Neutrophil (primary cell): Measurements from ENCODE around the gene HTD2.

Experiments
- H3K27ac ChIP-seq: fragments of 200-600 bp; sonication (generic); 2 replicates; pipeline ENCODE4 v1.5.1; 2016; ENCODE audit warnings: mild to moderate bottlenecking, moderate library complexity
- H3K27me3 ChIP-seq: fragments of 200-600 bp; sonication (generic); 2 replicates; pipeline ENCODE4 v1.6.0; 2016; ENCODE audit warnings: mild to moderate bottlenecking
- H3K36me3 ChIP-seq: fragments of 200-600 bp; sonication (generic); 2 replicates; pipeline ENCODE4 v1.5.1; 2017
- H3K4me1 ChIP-seq, 2 experiments: fragments of 200-600 bp in 1 of 2; sonication (generic) in 1 of 2; 1 replicate in 1 of 2; 2 replicates in 1 of 2; pipeline versions ENCODE4 v1.5.1 to v1.6.1; 2013 to 2016; ENCODE audit warnings: low read depth in 1 of 2, low read length in 1 of 2, mild to moderate bottlenecking in 1 of 2, moderate library complexity in 1 of 2; ENCODE audit not compliant: control insufficient read depth in 1 of 2, insufficient read depth in 1 of 2
- H3K4me3 ChIP-seq, 2 experiments: fragments of 200-600 bp in 1 of 2; sonication (generic) in 1 of 2; 1 replicate in 1 of 2; 2 replicates in 1 of 2; pipeline ENCODE4 v1.5.1; 2013 to 2016; ENCODE audit warnings: low read depth in 1 of 2, low read length in 1 of 2, mild to moderate bottlenecking in 1 of 2, moderate library complexity in 1 of 2
- H3K9me3 ChIP-seq: fragments of 200-600 bp; sonication (generic); 2 replicates; pipeline ENCODE4 v1.5.1; 2016
- CTCF ChIP-seq: fragments of 200-600 bp; sonication (generic); IDR thresholded peaks from 2 replicates; pipeline ENCODE4 v1.5.1; 2016; ENCODE audit warnings: antibody characterized with exemption

The HTD2 gene

GRCh38 chr3:58291671-58292338, 14.5 kb upstream of the HTD2 start:
- Histone ChIP-seq H3K4me3 (no peak overlapping the region), H3K9me3 (no peaks in the 10 kb centered on the region), H3K36me3 (no peaks in the 10 kb centered on the region), H3K4me1 (no peaks in the 10 kb centered on the region), H3K27ac (no peak overlapping the region), H3K27me3 (no peaks in the 10 kb centered on the region)
- TF ChIP-seq CTCF = no peak

- no peaks in the 10 kb centered on the region for H3K27me3 ChIP-seq
- H3K36me3 ChIP-seq = no peaks in the 10 kb centered on the region
- no peaks in the 10 kb centered on the region for H3K9me3 ChIP-seq
- H3K4me3 ChIP-seq = no peak overlapping the region
- H3K4me1 ChIP-seq = no peaks in the 10 kb centered on the region
- H3K27ac ChIP-seq = no peak overlapping the region
- TF ChIP-seq CTCF = no peak
These were observed 13.5 kb upstream of the HTD2 start for GRCh38 chr3:58292866-58293265.

GRCh38 chr3:58293516-58293915, 12.8 kb upstream of the HTD2 start:
- Histone ChIP-seq H3K27me3 (no peaks in the 10 kb centered on the region), H3K4me3 (no peak overlapping the region), H3K9me3 (no peaks in the 10 kb centered on the region), H3K4me1 (no peaks in the 10 kb centered on the region), H3K36me3 (no peaks in the 10 kb centered on the region), H3K27ac (no peak overlapping the region)
- TF ChIP-seq CTCF = no peak

GRCh38 chr3:58296269-58296668, 10.1 kb upstream of the HTD2 start:
- H3K36me3 ChIP-seq = no peaks in the 10 kb centered on the region

GRCh38 chr3:58296843-58297242, 9.5 kb upstream of the HTD2 start:
- Histone ChIP-seq H3K9me3 (no peaks in the 10 kb centered on the region), H3K4me1 (no peaks in the 10 kb centered on the region), H3K27me3 (peaks cover 29% of the 10 kb centered on the region), H3K4me3 (no peak overlapping the region), H3K36me3 (no peaks in the 10 kb centered on the region), H3K27ac (no peak overlapping the region)
- TF ChIP-seq CTCF = no peak

More at GRCh38 chr3:58296269-58296668, 10.1 kb upstream of the HTD2 start:
- Histone ChIP-seq H3K27ac (no peak overlapping the region), H3K9me3 (no peaks in the 10 kb centered on the region), H3K4me1 (no peaks in the 10 kb centered on the region), H3K27me3 (peaks cover 23% of the 10 kb centered on the region), H3K4me3 (no peak overlapping the region)
- TF ChIP-seq CTCF = no peak
